Measurements from ENCODE around the gene HTR1A.

The HTR1A gene

DNA sequence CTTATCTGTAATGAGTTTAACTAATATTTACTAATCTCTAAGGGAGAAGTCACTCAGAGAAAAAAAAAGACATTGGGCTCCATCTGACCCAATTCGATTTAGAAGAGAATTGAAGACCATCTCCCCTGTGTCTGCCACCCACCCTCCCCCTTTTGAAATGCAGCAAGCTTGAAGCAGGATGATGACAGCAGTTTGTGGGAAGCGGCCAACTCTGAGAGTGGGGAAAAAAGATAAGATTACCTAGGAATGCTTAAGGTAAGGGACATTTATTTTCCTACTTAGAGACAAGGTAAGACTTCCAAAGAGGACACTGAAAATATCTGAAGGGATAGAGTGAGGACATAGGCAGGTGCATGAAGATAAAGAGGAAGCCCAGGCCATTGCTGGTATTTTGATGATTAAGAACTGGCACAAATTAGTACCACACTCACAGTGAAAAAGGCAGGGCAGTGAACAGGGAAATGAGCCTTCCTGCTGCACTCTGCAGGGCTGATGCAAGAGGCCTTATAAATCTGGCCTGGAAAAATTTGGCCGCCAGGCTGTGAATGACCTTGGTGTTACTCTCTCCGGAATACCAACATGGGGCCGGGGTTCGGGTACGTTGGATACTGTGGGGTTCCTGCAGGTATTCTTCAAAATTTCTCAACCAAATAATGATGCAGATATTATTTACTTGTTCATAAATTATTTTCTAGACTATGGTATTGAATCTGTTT lies 42.3 kb downstream of the HTR1A start:
- TF ChIP-seq, protein P1, sequence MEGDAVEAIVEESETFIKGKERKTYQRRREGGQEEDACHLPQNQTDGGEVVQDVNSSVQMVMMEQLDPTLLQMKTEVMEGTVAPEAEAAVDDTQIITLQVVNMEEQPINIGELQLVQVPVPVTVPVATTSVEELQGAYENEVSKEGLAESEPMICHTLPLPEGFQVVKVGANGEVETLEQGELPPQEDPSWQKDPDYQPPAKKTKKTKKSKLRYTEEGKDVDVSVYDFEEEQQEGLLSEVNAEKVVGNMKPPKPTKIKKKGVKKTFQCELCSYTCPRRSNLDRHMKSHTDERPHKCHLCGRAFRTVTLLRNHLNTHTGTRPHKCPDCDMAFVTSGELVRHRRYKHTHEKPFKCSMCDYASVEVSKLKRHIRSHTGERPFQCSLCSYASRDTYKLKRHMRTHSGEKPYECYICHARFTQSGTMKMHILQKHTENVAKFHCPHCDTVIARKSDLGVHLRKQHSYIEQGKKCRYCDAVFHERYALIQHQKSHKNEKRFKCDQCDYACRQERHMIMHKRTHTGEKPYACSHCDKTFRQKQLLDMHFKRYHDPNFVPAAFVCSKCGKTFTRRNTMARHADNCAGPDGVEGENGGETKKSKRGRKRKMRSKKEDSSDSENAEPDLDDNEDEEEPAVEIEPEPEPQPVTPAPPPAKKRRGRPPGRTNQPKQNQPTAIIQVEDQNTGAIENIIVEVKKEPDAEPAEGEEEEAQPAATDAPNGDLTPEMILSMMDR (IDR thresholded peaks at IDR 0.05; ENCODE audit: control insufficient read depth, insufficient read depth, low read depth, low read length, missing control alignments) = no peak
- no peak overlapping the region for H3K4me3 ChIP-seq (ENCODE audit: control insufficient read depth, low read depth, low read length)
- DNase-seq (ENCODE audit: low read depth) = no peak

- no peak overlapping the region for H3K4me3 ChIP-seq (ENCODE audit: control insufficient read depth, low read depth, low read length)
- TF ChIP-seq, protein P1 (IDR thresholded peaks at IDR 0.05; ENCODE audit: control insufficient read depth, insufficient read depth, low read depth, low read length, missing control alignments) = no peak
- no peak for DNase-seq (ENCODE audit: low read depth)
Measured at GRCh38 chr5:63916786-63917185, 45.5 kb downstream of the HTR1A start.

GRCh38 chr5:63911871-63912270 lies 50.4 kb downstream of the HTR1A start:
- no peak overlapping the region for H3K4me3 ChIP-seq (ENCODE audit: control insufficient read depth, low read depth, low read length)
- TF ChIP-seq, protein P1 (IDR thresholded peaks at IDR 0.05; ENCODE audit: control insufficient read depth, insufficient read depth, low read depth, low read length, missing control alignments) = no peak
- DNase-seq (ENCODE audit: low read depth) = no peak

Data from AG09309 (cell line).